ENCODE results near the gene KLF14. TPM values are rescaled to one million over a fixed set of nuclear protein-coding genes. Genes with fewer than 3 reads are reported as not detected.

KLF14 gene
- total and polyA plus RNA-seq, 2 of the 13 experiments (the other 11 are each of a cell fraction or from before 2014, with no cell fraction given): not detected

- no peaks in the 10 kb centered on the region for H3K79me2 ChIP-seq (ENCODE audit: insufficient read depth, low read length)
- no peaks in the 10 kb centered on the region for H4K20me1 ChIP-seq (ENCODE audit: insufficient read depth, low read length)
- in situ Hi-C loops (cut with HindIII; ENCODE audit: extremely low pct_ligation_motif_present, low pct_unique_long_range_greater_than_20kb): no loop called here
- no peak for TF ChIP-seq IRF9 (CRISPR knock-in tag; IDR thresholded peaks at IDR 0.05; ENCODE audit: borderline replicate concordance)
- TF ChIP-seq STAT5B (CRISPR knock-in tag; IDR thresholded peaks at IDR 0.05): no peak
- TF ChIP-seq ZMAT3 (CRISPR knock-in tag; conservative IDR thresholded peaks at IDR 0.05): no peak
- TF ChIP-seq NFE2L1 (CRISPR knock-in tag; IDR thresholded peaks at IDR 0.05; ENCODE audit: borderline replicate concordance): no peak
- TF ChIP-seq ZFP41 (CRISPR knock-in tag; IDR thresholded peaks at IDR 0.05; ENCODE audit: borderline replicate concordance): no peak
- TF ChIP-seq ZNF646 (CRISPR knock-in tag; IDR thresholded peaks at IDR 0.05): no peak
- no peak for TF ChIP-seq PHF21A (CRISPR knock-in tag; IDR thresholded peaks at IDR 0.05)
- TF ChIP-seq MXD4 (CRISPR knock-in tag; IDR thresholded peaks at IDR 0.05): no peak
- TF ChIP-seq CREB3 (CRISPR knock-in tag; IDR thresholded peaks at IDR 0.05): no peak
- WGBS (ENCODE audit: low lambda C conversion rate): 19% methylated on average over 4 of the region's 4 CpGs
- no peak overlapping the region for H3K4me3 ChIP-seq (replicated peaks in 1 of 3; ENCODE audit: insufficient read depth in 1 of 3, low read depth in 2 of 3, low read length in 3 of 3)
- FAIRE-seq (no peak), ATAC-seq (no peak), DNase-seq (ENCODE audit: low spot score) (no peak)
- ChIA-PET CTCF (ENCODE audit: low intra/inter-chr PET ratio, low total read pairs) (no interaction called here), POLR2A (no interaction called here)
- no peaks in the 10 kb centered on the region for H3K36me3 ChIP-seq (replicated peaks in 1 of 2; ENCODE audit: control insufficient read depth in 1 of 2, insufficient read depth in 2 of 2, low read length in 2 of 2)
- H3K9ac ChIP-seq (ENCODE audit: insufficient read depth, low read depth, low read length): no peak overlapping the region
- H3K4me1 ChIP-seq (ENCODE audit: insufficient read depth, low read length): no peaks in the 10 kb centered on the region
- H3K9me3 ChIP-seq (ENCODE audit: low read length): no peaks in the 10 kb centered on the region
- no peak overlapping the region for H2AFZ ChIP-seq (ENCODE audit: low read length)
- no peak overlapping the region for H3K4me2 ChIP-seq (ENCODE audit: low read depth, low read length)
- BruUV-seq (replicated peaks): no TSS peak
- intact Hi-C loops (cut with micrococcal nuclease; ENCODE audit: unreplicated experiment): no loop called here
- no peaks in the 10 kb centered on the region for H3K27me3 ChIP-seq (ENCODE audit: control insufficient read depth in 1 of 2, insufficient read depth in 2 of 2, low read length in 2 of 2)
- H3K27ac ChIP-seq (ENCODE audit: extremely low read length, insufficient read depth, low read length): no peak overlapping the region
These were observed 34.3 kb downstream of the KLF14 start for GRCh38 chr7:130699686-130700085.
